Caco-2 (cell line): ENCODE data around the gene UBE2D4. TPM values are rescaled to one million over a fixed set of nuclear protein-coding genes. Genes with fewer than 3 reads are reported as not detected.
A peak's percentile ranks its signal among the peaks of the same experiment; 100 is the strongest.

Source experiments
- BruUV-seq: library from RNA; stranded (reverse); fragments of 400-500 nt; replicated peaks from 2 replicates; lab custom pipeline; 2021; lab: Mats Ljungman, UMichigan
- CTCF ChIA-PET: fragments of 300-600 bp; sonication (Branson Sonifier 250); formaldehyde crosslinking; loops from one replicate; lab custom pipeline; 2022; ENCODE audit warnings: antibody characterized with exemption; lab: Charles Lee
- POLR2A ChIA-PET: fragments of 300-600 bp; sonication (Branson Sonifier 250); formaldehyde crosslinking; loops from one replicate; lab custom pipeline; 2022; ENCODE audit warnings: antibody characterized with exemption; lab: Charles Lee
- DNase-seq, 2 experiments: peaks; one replicate each; pipeline versions ENCODE4 v3.0.0 to v3.0.0-alpha.2; 2020 to 2022
- H3K27me3 ChIP-seq: replicated peaks from 2 replicates; pipeline ENCODE4 v1.6.0; 2011; ENCODE audit warnings: low read length; ENCODE audit not compliant: control insufficient read depth, insufficient read depth
- H3K36me3 ChIP-seq: 2 replicates; pipeline ENCODE4 v1.5.1; 2011; ENCODE audit warnings: low read length; ENCODE audit not compliant: control insufficient read depth, insufficient read depth
- H3K4me1 ChIP-seq: fragments of 250-450 bp; sonication (Bioruptor Pico); 2 replicates; pipeline ENCODE4 v1.5.1; 2020; ENCODE audit warnings: mild to moderate bottlenecking
- H3K4me3 ChIP-seq: 2 replicates; pipeline ENCODE4 v1.5.1; 2011; ENCODE audit warnings: low read depth, mild to moderate bottlenecking, control low read depth, low read length
- H3K9me3 ChIP-seq: fragments of 250-450 bp; sonication (Bioruptor Pico); 2 replicates; pipeline ENCODE4 v1.5.1; 2020; ENCODE audit warnings: mild to moderate bottlenecking, moderate library complexity
- H3K27ac Mint-ChIP-seq: one replicate; pipeline ENCODE4 v1.8.0; 2022; ENCODE audit warnings: mixed read lengths; ENCODE audit not compliant: unreplicated experiment
- H3K27me3 Mint-ChIP-seq: one replicate; pipeline ENCODE4 v1.8.0; 2022; ENCODE audit warnings: mixed read lengths; ENCODE audit not compliant: insufficient read depth, unreplicated experiment
- H3K36me3 Mint-ChIP-seq: one replicate; pipeline ENCODE4 v1.8.0; 2022; ENCODE audit warnings: mild to moderate bottlenecking, mixed read lengths; ENCODE audit not compliant: insufficient read depth, unreplicated experiment
- H3K4me1 Mint-ChIP-seq: one replicate; pipeline ENCODE4 v1.8.0; 2022; ENCODE audit warnings: low read depth, mixed read lengths; ENCODE audit not compliant: unreplicated experiment
- H3K4me3 Mint-ChIP-seq: one replicate; pipeline ENCODE4 v1.8.0; 2022; ENCODE audit warnings: mild to moderate bottlenecking, moderate library complexity, mixed read lengths; ENCODE audit not compliant: unreplicated experiment
- H3K9me3 Mint-ChIP-seq: one replicate; pipeline ENCODE4 v1.8.0; 2022; ENCODE audit warnings: mixed read lengths; ENCODE audit not compliant: unreplicated experiment
- intact Hi-C: fragments of 100-400 bp; cut with micrococcal nuclease; formaldehyde crosslinking; loops from one replicate; pipeline ENCODE4 v1.10.0; 2022; ENCODE audit not compliant: unreplicated experiment
- total RNA-seq: library from RNA; stranded (reverse); gene quantifications from 2 replicates; pipeline ENCODE4 v1.2.3, GENCODE V29; 2022
- TF ChIP-seq, protein P1 (sequence below), 2 experiments: fragments of 200-600 bp in 1 of 2; IDR thresholded peaks; 1 replicate in 1 of 2; 2 replicates in 1 of 2; pipeline versions ENCODE4 v1.5.1 to v1.8.0; 2011 to 2022; ENCODE audit warnings: antibody characterized with exemption in 1 of 2, control low read depth in 1 of 2, inconsistent platforms in 1 of 2, low read depth in 1 of 2, low read length in 1 of 2, mild to moderate bottlenecking in 1 of 2, moderate library complexity in 1 of 2; ENCODE audit not compliant: insufficient read depth in 1 of 2, severe bottlenecking in 1 of 2, unreplicated experiment in 1 of 2

UBE2D4 gene
- total RNA-seq, 1 experiment from 2014 or later = 15.4 TPM

DNA sequence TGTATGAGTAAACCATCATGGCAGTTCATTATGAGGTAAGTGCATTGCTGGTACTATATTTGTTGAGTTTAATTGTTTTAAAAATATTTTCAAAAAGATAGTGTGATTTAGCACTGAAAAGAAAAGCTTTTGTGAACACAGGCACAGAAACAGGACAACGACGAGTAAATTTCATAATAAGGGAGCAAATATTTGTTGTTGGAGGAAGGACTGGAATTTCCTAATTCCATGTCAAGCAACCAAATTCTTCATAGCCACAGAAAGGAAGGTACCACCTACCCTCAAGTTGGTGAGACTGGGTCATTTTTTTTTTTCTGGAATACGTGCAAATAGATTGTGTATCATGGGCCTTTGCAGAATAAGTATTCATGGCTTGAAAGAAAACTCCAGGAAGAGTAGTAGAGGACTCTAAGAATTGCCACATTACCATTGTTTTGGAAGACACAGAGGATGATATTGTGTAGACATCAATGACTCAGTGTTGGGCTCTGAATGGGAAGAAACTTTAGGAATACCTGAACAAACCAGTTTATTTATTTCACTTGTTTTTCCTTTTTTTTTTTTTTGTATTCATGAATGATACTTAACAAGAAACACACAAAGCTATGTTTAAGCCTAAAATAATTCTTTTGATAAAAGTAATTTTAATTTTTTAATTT is 7.8 kb downstream of the UBE2D4 start:
- CTCF ChIA-PET = no interaction called here
- H3K4me3 ChIP-seq = no peak overlapping the region
- Mint-ChIP-seq H3K9me3 (no peaks in the 10 kb centered on the region), H3K4me3 (no peak overlapping the region), H3K36me3 (no peaks in the 10 kb centered on the region), H3K27me3 (no peaks in the 10 kb centered on the region), H3K4me1 (no peaks in the 10 kb centered on the region), H3K27ac (no peak overlapping the region)
- no peaks in the 10 kb centered on the region for H3K27me3 ChIP-seq
- no peak for DNase-seq
- TF ChIP-seq, protein P1, sequence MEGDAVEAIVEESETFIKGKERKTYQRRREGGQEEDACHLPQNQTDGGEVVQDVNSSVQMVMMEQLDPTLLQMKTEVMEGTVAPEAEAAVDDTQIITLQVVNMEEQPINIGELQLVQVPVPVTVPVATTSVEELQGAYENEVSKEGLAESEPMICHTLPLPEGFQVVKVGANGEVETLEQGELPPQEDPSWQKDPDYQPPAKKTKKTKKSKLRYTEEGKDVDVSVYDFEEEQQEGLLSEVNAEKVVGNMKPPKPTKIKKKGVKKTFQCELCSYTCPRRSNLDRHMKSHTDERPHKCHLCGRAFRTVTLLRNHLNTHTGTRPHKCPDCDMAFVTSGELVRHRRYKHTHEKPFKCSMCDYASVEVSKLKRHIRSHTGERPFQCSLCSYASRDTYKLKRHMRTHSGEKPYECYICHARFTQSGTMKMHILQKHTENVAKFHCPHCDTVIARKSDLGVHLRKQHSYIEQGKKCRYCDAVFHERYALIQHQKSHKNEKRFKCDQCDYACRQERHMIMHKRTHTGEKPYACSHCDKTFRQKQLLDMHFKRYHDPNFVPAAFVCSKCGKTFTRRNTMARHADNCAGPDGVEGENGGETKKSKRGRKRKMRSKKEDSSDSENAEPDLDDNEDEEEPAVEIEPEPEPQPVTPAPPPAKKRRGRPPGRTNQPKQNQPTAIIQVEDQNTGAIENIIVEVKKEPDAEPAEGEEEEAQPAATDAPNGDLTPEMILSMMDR (IDR thresholded peaks at IDR 0.05; ENCODE audit: insufficient read depth in 1 of 2, low read depth in 1 of 2, low read length in 1 of 2, severe bottlenecking in 1 of 2, unreplicated experiment in 1 of 2) = no peak
- no peaks in the 10 kb centered on the region for H3K36me3 ChIP-seq
- no peaks in the 10 kb centered on the region for H3K9me3 ChIP-seq
- POLR2A ChIA-PET = interaction anchor here (1.0 kb wide), 1 partner anchor 65 kb away, joined by 6 read pairs; the partner anchor contains the start of gene MRPS24
- no peaks in the 10 kb centered on the region for H3K4me1 ChIP-seq
- no TSS peak for BruUV-seq
- intact Hi-C loops = no loop called here

DNA sequence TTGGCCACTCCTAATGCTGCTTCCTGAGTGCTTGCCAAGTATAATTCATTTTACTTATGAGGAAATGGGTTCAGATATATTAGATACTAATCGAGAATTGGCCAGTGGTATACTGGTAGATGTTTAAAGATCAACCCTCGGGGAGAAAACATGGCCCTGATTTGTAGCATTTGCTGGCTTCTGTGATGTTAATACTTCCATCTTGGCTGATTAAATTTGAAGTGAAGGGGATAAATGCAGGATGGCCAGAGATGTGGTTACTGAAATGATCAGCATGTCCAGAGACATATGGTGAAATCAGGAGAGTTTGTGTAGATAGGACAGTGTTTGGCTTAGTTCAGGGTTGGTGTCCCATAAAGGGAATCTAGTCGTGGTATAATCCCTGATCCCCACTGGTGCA is 11.2 kb downstream of the UBE2D4 start:
- intact Hi-C loops = no loop called here
- CTCF ChIA-PET = no interaction called here
- Mint-ChIP-seq H3K9me3 (no peaks in the 10 kb centered on the region), H3K27ac (no peak overlapping the region), H3K4me3 (no peak overlapping the region), H3K36me3 (no peaks in the 10 kb centered on the region), H3K27me3 (no peaks in the 10 kb centered on the region), H3K4me1 (no peaks in the 10 kb centered on the region)
- H3K27me3 ChIP-seq = no peaks in the 10 kb centered on the region
- POLR2A ChIA-PET = no interaction called here
- TF ChIP-seq, protein P1 (IDR thresholded peaks at IDR 0.05; ENCODE audit: insufficient read depth in 1 of 2, low read depth in 1 of 2, low read length in 1 of 2, severe bottlenecking in 1 of 2, unreplicated experiment in 1 of 2) = no peak
- no peaks in the 10 kb centered on the region for H3K9me3 ChIP-seq
- no peak overlapping the region for H3K4me3 ChIP-seq
- H3K36me3 ChIP-seq = no peaks in the 10 kb centered on the region
- H3K4me1 ChIP-seq = no peaks in the 10 kb centered on the region
- BruUV-seq = no TSS peak
- DNase-seq = no peak

DNA sequence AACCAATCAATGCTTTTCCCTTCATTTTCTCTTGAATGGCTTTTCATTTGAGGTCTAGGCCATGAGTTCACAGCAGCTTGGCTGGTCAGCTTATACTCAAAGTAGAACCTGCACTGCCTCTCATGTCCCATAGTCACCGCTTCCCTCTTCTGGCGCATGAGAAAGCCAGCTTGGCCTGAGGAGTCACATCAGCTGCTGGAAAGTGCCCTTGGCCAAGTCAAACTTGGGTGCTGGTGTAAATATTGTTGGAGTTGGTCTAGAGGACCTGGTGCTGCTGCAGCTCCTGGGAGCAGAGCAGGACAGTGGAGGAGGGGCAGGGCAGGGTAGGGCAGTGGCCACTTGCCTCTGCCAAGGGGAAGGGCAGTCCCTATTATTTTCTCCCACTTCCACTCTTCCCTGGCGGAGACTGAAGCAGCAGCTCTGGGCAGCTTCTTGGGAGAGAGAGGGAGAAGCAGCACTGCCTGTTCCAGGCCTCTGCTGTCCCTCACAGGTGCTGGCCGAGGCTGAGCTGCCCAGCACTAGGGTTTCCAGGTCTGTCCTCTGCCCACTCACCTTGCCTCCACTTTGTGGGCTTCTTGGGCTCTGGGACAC is 12.8 kb downstream of the UBE2D4 start:
- H3K27me3 ChIP-seq = no peaks in the 10 kb centered on the region
- H3K4me1 ChIP-seq = no peaks in the 10 kb centered on the region
- TF ChIP-seq, protein P1 (IDR thresholded peaks at IDR 0.05; ENCODE audit: insufficient read depth in 1 of 2, low read depth in 1 of 2, low read length in 1 of 2, severe bottlenecking in 1 of 2, unreplicated experiment in 1 of 2) = no peak
- Mint-ChIP-seq H3K27me3 (no peaks in the 10 kb centered on the region), H3K4me1 (peaks cover 10% of the 10 kb centered on the region), H3K27ac (no peak overlapping the region), H3K4me3 (no peak overlapping the region), H3K9me3 (no peaks in the 10 kb centered on the region), H3K36me3 (no peaks in the 10 kb centered on the region)
- POLR2A ChIA-PET = interaction anchor here (1.4 kb wide), 1 partner anchor 13 kb away, joined by 4 read pairs; the partner anchor contains the start of gene UBE2D4
- BruUV-seq = no TSS peak
- H3K36me3 ChIP-seq = no peaks in the 10 kb centered on the region
- DNase-seq = peak in 1 of 2 experiments; percentile 18
- H3K4me3 ChIP-seq = no peak overlapping the region
- intact Hi-C loops = no loop called here
- H3K9me3 ChIP-seq = no peaks in the 10 kb centered on the region
- CTCF ChIA-PET = no interaction called here
